ENCODE results near the gene CITED1.

- no peak for TF ChIP-seq CTCF (IDR thresholded peaks at IDR 0.05)
- no peak for TF ChIP-seq POLR2A (IDR thresholded peaks at IDR 0.05)
Measured at GRCh38 chrX:72348247-72348979, 42.7 kb upstream of the CITED1 start.
